PC-3 (cell line): ENCODE data around the gene TMEM127. TPM values are rescaled to one million over a fixed set of nuclear protein-coding genes. Genes with fewer than 3 reads are reported as not detected.

Experiments used
- ATAC-seq: fragments of 200-7000 bp; cut with Tn5 transposase; 2 replicates; pipeline ENCODE4 v1.9.1; 2020; ENCODE audit warnings: mild to moderate bottlenecking, moderate library complexity
- BruUV-seq: library from RNA; stranded (reverse); fragments of 400-500 nt; replicated peaks from 2 replicates; lab custom pipeline; 2021; lab: Mats Ljungman, UMichigan
- CTCF ChIA-PET: fragments of 300-600 bp; sonication (Branson Sonifier 250); formaldehyde crosslinking; loops from one replicate; lab custom pipeline; 2022; ENCODE audit warnings: antibody characterized with exemption; lab: Charles Lee
- POLR2A ChIA-PET: fragments of 300-600 bp; sonication (Branson Sonifier 250); formaldehyde crosslinking; loops from one replicate; lab custom pipeline; 2022; ENCODE audit warnings: antibody characterized with exemption; ENCODE audit not compliant: unreplicated experiment; lab: Charles Lee
- DNase-seq: peaks from one replicate; pipeline ENCODE4 v3.0.0-alpha.2; 2015
- H2AFZ ChIP-seq: fragments of 300-600 bp; sonication (generic); 2 replicates; pipeline ENCODE4 v1.6.0; 2016; ENCODE audit warnings: antibody characterized with exemption, low read length
- H3F3A ChIP-seq: fragments of 300-600 bp; sonication (generic); one replicate; pipeline ENCODE4 v1.6.0; 2017; ENCODE audit warnings: antibody characterized with exemption, low read length, control low read depth, mild to moderate bottlenecking; ENCODE audit not compliant: unreplicated experiment
- H3K27ac ChIP-seq: fragments of 300-600 bp; sonication (generic); 2 replicates; pipeline ENCODE4 v1.5.1; 2016; ENCODE audit warnings: mild to moderate bottlenecking, low read length
- H3K27me3 ChIP-seq: fragments of 300-600 bp; sonication (generic); 2 replicates; pipeline ENCODE4 v1.6.1; 2016; ENCODE audit warnings: low read length, mixed read lengths
- H3K36me3 ChIP-seq: fragments of 300-600 bp; sonication (generic); 2 replicates; pipeline ENCODE4 v1.6.1; 2016; ENCODE audit warnings: low read depth, mixed run types, low read length, mixed read lengths
- H3K4me1 ChIP-seq: fragments of 300-600 bp; sonication (generic); 2 replicates; pipeline ENCODE4 v1.5.1; 2016; ENCODE audit warnings: low read length; ENCODE audit not compliant: insufficient read depth
- H3K4me2 ChIP-seq: fragments of 300-600 bp; sonication (generic); 2 replicates; pipeline ENCODE4 v1.6.0; 2016; ENCODE audit warnings: low read length
- H3K4me3 ChIP-seq: fragments of 300-600 bp; sonication (generic); 2 replicates; pipeline ENCODE4 v1.5.1; 2016; ENCODE audit warnings: mild to moderate bottlenecking, low read length, mixed read lengths
- H3K79me2 ChIP-seq: fragments of 300-600 bp; sonication (generic); 2 replicates; pipeline ENCODE4 v1.6.1; 2017; ENCODE audit warnings: low read length, mixed read lengths
- H3K9ac ChIP-seq: fragments of 300-600 bp; sonication (generic); 2 replicates; pipeline ENCODE4 v1.6.0; 2016; ENCODE audit warnings: mild to moderate bottlenecking, low read length
- H3K9me2 ChIP-seq: fragments of 300-600 bp; sonication (generic); replicated peaks from 2 replicates; pipeline ENCODE4 v1.6.1; 2016; ENCODE audit warnings: mixed run types, low read length, mixed read lengths
- H3K9me3 ChIP-seq: fragments of 300-600 bp; sonication (generic); 2 replicates; pipeline ENCODE4 v1.6.1; 2016; ENCODE audit warnings: low read length, mixed read lengths
- H4K20me1 ChIP-seq: fragments of 300-600 bp; sonication (generic); 2 replicates; pipeline ENCODE4 v1.6.1; 2016; ENCODE audit warnings: low read length, mixed read lengths
- EZH2 ChIP-seq: fragments of 300-600 bp; sonication (generic); IDR thresholded peaks from one replicate; pipeline ENCODE4 v1.6.1; 2017; ENCODE audit warnings: antibody characterized with exemption, mild to moderate bottlenecking, low read length; ENCODE audit not compliant: unreplicated experiment
- EZH2phosphoT487 ChIP-seq: fragments of 300-600 bp; sonication (generic); IDR thresholded peaks from 2 replicates; pipeline ENCODE4 v1.6.1; 2018; ENCODE audit warnings: mild to moderate bottlenecking, antibody characterized with exemption, low read length, borderline replicate concordance
- intact Hi-C: fragments of 100-400 bp; cut with micrococcal nuclease; formaldehyde crosslinking; loops from 2 replicates; pipeline ENCODE4 v1.9.0; 2023
- total RNA-seq: library from RNA; depleted of rRNA; stranded (reverse); fragments of >200 nt; gene quantifications from 2 replicates; pipeline ENCODE4 v1.2.3, GENCODE V29; 2014
- TF ChIP-seq, protein P1 (sequence below): fragments of 300-600 bp; sonication (generic); conservative IDR thresholded peaks from 2 replicates; pipeline ENCODE4 v1.5.1; 2017; ENCODE audit warnings: antibody characterized with exemption, low read depth, mild to moderate bottlenecking, low read length

Gene TMEM127
- total RNA-seq, 1 experiment from 2014 or later = 31.9 TPM

DNA sequence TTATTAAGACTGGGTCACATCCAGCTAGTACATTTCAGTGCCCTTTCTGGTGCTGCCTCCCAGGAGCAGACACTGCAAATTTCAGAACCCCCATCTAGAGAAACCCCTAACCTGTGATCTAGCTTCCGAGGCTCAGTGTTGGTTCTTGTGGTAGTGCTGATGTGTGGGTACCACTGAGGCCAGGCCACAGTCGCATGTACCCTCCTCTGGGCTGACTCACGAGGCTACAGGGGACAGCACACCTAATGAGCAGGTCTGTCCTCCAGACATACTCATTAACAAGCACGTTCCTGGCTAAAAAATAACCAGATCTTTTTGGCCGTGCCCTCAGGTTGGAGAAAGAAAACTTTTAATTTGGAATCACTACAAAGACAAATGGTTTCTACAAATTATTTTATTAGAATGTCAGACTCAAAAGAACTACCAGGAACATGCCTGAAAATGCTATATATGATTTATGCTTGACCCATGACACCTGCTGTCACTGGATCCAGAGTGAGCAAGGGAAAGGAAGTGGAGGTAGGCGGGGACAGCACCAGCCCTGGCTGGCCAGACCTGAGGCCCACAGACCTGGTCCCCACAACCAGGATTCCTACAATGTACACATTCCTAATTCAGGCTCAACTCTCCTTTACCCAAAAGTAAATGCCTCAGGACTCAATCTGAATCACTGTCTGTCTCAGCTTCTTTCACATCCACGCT, 8.7 kb upstream of the TMEM127 start:
- H3K27me3 ChIP-seq = no peaks in the 10 kb centered on the region
- no peaks in the 10 kb centered on the region for H4K20me1 ChIP-seq
- H3K79me2 ChIP-seq = no peaks in the 10 kb centered on the region
- no peak overlapping the region for H3K4me3 ChIP-seq
- no peaks in the 10 kb centered on the region for H3K9me2 ChIP-seq
- no peaks in the 10 kb centered on the region for H3K4me1 ChIP-seq
- BruUV-seq = TSS peak; percentile 19
- H3K27ac ChIP-seq = no peak overlapping the region
- intact Hi-C loops = no loop called here
- H3K36me3 ChIP-seq = peaks cover 52% of the 10 kb centered on the region
- ChIA-PET CTCF (no interaction called here), POLR2A (no interaction called here)
- H3K9me3 ChIP-seq = no peaks in the 10 kb centered on the region
- no peak overlapping the region for H3K9ac ChIP-seq
- DNase-seq = no peak
- H3K4me2 ChIP-seq = no peak overlapping the region
- no peak overlapping the region for H2AFZ ChIP-seq
- TF ChIP-seq, protein P1, sequence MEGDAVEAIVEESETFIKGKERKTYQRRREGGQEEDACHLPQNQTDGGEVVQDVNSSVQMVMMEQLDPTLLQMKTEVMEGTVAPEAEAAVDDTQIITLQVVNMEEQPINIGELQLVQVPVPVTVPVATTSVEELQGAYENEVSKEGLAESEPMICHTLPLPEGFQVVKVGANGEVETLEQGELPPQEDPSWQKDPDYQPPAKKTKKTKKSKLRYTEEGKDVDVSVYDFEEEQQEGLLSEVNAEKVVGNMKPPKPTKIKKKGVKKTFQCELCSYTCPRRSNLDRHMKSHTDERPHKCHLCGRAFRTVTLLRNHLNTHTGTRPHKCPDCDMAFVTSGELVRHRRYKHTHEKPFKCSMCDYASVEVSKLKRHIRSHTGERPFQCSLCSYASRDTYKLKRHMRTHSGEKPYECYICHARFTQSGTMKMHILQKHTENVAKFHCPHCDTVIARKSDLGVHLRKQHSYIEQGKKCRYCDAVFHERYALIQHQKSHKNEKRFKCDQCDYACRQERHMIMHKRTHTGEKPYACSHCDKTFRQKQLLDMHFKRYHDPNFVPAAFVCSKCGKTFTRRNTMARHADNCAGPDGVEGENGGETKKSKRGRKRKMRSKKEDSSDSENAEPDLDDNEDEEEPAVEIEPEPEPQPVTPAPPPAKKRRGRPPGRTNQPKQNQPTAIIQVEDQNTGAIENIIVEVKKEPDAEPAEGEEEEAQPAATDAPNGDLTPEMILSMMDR = no peak
- TF ChIP-seq EZH2phosphoT487 (no peak), EZH2 (no peak)
- ATAC-seq = 0 out of 2 replicates have a peak, but pooled peaks have one; percentile 41
- peaks cover 6% of the 10 kb centered on the region for H3F3A ChIP-seq

DNA sequence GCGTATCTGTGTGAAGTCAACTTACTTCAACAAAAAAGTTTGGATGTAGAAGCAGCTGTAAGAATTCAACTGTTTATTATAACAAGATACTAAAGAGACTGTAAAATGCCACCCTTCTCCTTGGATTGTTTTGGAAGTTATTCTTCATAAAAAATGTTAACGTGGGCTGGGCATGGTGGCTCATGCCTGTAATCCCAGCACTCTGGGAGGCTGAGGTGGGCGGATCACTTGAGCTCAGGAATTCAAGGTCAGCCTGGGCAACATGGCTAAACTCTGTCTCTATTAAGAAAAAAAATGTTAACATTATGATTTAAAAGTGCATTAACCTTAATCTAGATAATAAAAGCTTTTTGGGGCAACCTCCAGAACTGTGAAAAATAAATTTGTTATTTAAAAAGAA, 8.0 kb upstream of the TMEM127 start:
- no peaks in the 10 kb centered on the region for H3K9me2 ChIP-seq
- DNase-seq (no peak), ATAC-seq (no peak)
- H3F3A ChIP-seq = peaks cover 6% of the 10 kb centered on the region
- H3K27ac ChIP-seq = no peak overlapping the region
- peaks cover under 1% of the 10 kb centered on the region; the same call in 1 of the 2 replicates for H3K79me2 ChIP-seq
- peaks cover 53% of the 10 kb centered on the region for H3K36me3 ChIP-seq
- H2AFZ ChIP-seq = no peak overlapping the region
- TF ChIP-seq, protein P1 = no peak
- TF ChIP-seq EZH2phosphoT487 (no peak), EZH2 (no peak)
- H3K27me3 ChIP-seq = no peaks in the 10 kb centered on the region
- H3K9ac ChIP-seq = no peak overlapping the region
- no peak overlapping the region for H3K4me2 ChIP-seq
- H3K4me1 ChIP-seq = no peaks in the 10 kb centered on the region
- POLR2A ChIA-PET = no interaction called here
- intact Hi-C loops = no loop called here
- no peaks in the 10 kb centered on the region for H4K20me1 ChIP-seq
- no peaks in the 10 kb centered on the region for H3K9me3 ChIP-seq
- BruUV-seq = no TSS peak
- CTCF ChIA-PET = no interaction called here
- no peak overlapping the region for H3K4me3 ChIP-seq

DNA sequence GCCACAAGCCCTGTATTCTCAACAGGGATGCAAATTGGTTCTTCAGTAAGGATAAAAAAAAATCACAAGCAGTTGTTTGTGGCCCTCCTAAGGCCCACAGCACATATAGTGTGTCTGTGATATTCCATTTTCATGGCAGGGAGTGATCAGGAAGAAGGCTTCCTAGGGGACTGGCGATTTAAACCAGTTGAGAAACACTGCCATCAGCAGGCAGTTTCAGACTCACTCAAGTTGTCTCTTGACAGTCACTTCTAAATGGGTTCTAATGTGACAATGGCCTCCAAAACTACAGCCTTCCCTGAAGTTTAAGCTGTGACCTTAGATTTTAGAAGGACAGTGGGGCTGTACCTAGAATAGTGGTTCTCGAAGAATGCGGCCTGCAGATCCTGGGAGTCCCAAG, 6.2 kb upstream of the TMEM127 start:
- ATAC-seq (peak; percentile 10; the same call in 1 of the 2 replicates), DNase-seq (no peak)
- TSS peak; percentile 11 for BruUV-seq
- H3F3A ChIP-seq = peaks cover 6% of the 10 kb centered on the region
- H4K20me1 ChIP-seq = no peaks in the 10 kb centered on the region
- H3K27ac ChIP-seq = no peak overlapping the region
- peaks cover 8% of the 10 kb centered on the region for H3K4me1 ChIP-seq
- H3K9ac ChIP-seq = no peak overlapping the region
- ChIA-PET POLR2A (no interaction called here), CTCF (no interaction called here)
- H3K36me3 ChIP-seq = peaks cover 50% of the 10 kb centered on the region
- no peak overlapping the region for H3K4me2 ChIP-seq
- no peaks in the 10 kb centered on the region for H3K9me2 ChIP-seq
- H2AFZ ChIP-seq = no peak overlapping the region
- no peaks in the 10 kb centered on the region for H3K9me3 ChIP-seq
- peaks cover 13% of the 10 kb centered on the region for H3K79me2 ChIP-seq
- intact Hi-C loops = no loop called here
- no peaks in the 10 kb centered on the region for H3K27me3 ChIP-seq
- TF ChIP-seq, protein P1 = peak; percentile 25; the same call in 1 of the 2 replicates
- TF ChIP-seq EZH2phosphoT487 = no peak
- TF ChIP-seq EZH2 = no peak
- H3K4me3 ChIP-seq = no peak overlapping the region
